GM19438 (cell line): Measurements from ENCODE around the gene RAD9B.
A peak's percentile ranks its signal among the peaks of the same experiment; 100 is the strongest.
"Not testable (repeated sequence)": the region's sequence is repeated elsewhere in the genome, so short reads cannot be mapped to it uniquely, and the experiment has no call there.

ENCODE experiments used
- ATAC-seq: cut with Tn5 transposase; IDR thresholded peaks from one replicate; pipeline ENCODE4 v1.9.1; 2021; ENCODE audit warnings: low read depth; ENCODE audit not compliant: unreplicated experiment

The RAD9B gene

DNA sequence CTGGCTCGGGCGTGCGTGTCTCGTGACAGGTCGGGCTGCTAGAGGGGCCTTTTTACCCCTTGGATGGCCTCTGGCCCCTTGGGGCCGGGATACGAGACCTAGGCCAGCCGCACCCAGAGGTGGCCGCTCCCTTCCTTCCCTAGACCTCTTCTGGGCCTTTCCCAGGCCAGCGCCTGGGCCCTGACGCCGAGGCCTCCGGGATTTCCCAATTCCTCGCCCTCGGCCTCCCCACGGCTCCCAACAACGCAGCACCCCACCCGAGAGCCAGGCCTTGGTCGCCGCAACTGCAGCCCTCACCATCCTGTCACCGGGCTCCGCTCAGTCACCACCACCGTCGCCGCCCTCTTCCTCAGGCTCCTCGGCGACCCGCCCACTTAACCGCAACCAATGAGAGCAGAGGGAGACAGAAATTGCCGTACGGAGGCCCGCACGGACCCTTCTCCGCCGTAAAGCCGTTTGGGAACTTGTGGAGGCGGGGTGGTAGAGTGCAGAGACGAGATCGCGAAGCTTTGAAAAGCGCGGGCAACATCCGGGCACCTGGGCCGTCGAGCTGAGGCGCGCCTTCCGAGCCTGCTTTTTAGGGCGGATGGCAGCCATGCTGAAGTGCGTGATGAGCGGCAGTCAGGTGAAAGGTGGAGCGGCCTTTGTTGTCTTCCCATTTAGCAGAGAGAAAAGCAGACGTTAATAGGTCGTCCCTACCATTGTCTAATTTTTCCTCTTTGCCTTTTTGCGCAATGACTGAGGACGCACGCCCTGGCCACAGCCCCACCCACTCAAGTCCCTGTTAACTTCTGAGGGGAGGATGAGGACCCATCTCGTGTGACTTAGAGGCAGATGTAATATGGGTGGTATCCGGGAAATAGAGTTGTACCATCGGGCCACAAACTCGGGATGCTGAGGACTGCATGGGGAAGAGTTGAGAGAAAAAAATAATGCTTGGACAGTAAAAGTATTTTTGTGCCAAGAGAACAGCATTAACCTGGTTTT lies at the start of gene RAD9B, which contains the start of gene VPS29:
Gene RAD9B, plus strand, starts transcription at position 580 of the 987 bp plus-strand sequence. Its CDS starts 7 bp downstream, at position 587.
Gene VPS29, minus strand, starts transcription at position 360 of the 987 bp plus-strand sequence. Its CDS starts 60 bp downstream, at position 300.
- peak; percentile 92 for ATAC-seq

DNA sequence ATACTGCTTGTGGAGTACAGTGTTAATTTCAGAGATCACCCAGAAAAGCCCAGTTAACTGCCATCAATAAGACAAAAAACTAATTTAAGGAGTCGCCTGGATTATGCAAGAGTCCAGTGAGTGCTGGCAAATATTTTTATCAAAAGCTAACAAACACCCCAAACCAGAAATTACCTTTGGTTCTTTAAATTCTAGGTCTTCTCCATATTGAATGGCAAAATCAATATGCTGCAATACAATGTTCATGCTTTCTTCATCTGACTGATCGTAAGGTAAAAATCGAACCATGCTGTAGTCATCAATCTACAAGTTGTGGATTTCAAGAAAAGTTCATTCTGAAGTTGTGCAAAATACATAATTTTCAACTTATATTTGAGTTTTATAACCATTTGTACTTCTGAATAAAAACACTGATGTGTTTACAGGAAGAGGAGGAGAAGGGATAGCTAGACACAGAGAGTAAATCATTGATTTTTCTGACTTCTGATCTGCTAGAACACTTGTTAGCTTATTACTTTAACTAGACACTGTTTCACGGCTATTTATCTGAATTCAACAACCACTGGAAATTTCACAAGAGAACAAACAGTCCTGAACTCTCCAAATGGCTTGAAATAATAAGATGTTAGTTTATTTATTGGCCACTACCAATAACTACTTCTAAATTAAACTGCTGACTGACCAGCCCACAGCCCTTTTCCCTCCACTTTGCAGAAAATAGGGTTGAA lies 48.4 kb upstream of the RAD9B start:
- no peak for ATAC-seq

DNA sequence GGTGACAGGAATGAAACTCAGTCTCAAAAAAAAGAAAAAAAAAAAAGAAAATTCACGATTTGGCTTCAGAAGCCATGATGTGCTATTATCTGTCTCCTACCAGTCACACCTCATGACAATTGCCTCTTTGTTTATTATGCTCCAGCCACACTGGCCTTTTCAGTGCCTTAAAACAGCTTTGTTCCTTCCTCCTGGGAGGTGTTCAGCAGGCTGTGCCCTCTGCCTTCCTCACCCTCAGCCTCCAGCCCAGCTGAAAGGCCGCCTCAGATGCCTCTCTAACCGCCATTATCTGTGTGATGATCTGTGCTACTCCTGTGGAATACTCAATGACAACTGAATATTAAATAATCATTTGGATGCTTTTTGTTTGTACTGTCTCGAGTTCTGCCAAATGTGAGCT lies 43.4 kb upstream of the RAD9B start:
- ATAC-seq = no peak

DNA sequence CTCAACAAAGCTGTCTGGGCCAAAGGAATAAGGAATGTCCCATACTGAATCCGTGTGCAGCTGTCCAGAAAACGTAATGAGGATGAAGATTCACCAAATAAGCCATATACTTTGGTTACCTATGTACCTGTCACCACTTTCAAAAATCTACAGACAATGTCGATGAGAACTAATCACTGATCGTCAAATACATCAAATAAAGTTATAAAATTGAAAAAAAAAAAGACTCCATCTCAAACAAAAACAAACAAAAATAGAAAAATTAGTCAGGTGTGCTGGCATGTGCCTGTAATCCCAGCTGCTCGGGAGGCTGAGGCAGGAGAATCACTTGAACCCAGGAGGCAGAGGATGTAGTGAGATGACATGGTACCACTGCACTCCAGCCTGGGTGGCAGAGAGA lies 40.9 kb upstream of the RAD9B start:
- not testable (repeated sequence) for ATAC-seq

DNA sequence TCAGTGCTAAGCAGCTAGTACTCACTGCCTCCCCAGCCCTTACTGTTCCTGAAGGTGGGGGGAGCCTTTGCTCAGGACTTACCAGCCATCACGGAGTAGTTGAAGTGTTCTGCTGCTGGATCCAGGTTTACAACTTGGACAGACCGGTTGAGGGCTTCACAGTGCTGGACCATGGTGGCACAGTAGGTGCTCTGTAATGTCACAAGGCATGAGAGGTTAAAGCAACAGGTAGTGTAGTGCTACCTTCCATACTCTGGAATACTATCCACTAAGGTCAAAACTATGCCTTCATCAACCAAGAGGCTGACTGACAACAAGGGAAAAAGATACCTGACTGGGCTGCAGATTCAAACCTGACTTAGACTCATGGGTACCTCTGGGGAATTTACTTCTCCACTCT lies 37.1 kb upstream of the RAD9B start:
- ATAC-seq = no peak

DNA sequence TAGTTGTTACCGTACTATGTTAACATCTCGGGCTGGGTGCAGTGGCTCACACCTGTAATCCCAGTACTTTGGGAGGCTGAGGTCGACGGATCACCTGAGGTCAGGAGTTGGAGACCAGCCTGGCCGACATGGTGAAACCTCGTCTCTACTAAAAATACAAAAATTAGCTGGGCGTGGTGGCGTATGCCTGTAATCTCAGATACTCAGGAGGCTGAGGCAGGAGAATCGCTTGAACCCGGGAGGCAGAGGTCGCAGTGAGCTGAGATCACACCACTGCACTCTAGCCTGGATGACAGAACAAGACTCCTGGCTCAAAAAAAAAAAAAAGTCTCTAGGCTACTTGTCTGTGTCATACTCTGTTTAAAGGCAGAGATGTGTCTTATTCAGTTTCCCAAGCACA lies 36.4 kb upstream of the RAD9B start:
- ATAC-seq = not testable (repeated sequence)

DNA sequence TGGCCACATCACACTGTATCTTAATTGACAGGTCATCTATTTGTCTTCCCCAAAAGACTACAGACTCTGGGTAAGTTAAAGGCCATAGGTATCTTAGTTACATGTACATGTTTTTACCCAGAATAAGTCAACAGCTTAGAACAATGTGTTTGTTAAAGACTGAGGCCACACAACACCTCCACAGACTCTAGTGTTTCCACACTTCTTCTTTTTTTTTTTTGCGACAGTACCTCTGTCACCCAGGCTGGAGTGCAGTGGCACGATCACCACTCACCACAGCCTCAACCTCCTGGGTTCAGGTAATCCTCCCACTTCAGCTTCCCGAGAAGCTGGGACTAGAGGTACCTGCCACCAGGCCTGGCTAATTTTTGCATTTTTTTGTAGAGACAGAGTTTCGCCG lies 35.3 kb upstream of the RAD9B start:
- ATAC-seq = no peak

DNA sequence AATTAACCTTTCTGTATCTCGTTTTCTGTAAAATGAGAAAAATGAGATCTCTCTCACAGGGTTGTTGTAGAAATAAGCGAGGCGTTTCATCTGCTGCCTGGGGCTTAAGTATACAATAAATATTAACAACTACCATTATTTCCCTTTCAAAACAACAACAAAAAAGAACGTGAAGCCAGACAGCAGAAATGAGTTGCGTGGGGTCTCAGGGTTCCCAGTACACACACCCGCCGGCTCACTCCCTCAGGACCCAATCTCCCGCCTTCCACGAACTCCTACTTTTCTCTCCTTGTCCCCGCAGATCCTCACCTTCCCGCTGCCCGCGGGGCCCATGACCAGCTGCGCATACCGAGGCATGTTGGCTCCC lies 34.3 kb upstream of the RAD9B start:
- no peak for ATAC-seq

DNA sequence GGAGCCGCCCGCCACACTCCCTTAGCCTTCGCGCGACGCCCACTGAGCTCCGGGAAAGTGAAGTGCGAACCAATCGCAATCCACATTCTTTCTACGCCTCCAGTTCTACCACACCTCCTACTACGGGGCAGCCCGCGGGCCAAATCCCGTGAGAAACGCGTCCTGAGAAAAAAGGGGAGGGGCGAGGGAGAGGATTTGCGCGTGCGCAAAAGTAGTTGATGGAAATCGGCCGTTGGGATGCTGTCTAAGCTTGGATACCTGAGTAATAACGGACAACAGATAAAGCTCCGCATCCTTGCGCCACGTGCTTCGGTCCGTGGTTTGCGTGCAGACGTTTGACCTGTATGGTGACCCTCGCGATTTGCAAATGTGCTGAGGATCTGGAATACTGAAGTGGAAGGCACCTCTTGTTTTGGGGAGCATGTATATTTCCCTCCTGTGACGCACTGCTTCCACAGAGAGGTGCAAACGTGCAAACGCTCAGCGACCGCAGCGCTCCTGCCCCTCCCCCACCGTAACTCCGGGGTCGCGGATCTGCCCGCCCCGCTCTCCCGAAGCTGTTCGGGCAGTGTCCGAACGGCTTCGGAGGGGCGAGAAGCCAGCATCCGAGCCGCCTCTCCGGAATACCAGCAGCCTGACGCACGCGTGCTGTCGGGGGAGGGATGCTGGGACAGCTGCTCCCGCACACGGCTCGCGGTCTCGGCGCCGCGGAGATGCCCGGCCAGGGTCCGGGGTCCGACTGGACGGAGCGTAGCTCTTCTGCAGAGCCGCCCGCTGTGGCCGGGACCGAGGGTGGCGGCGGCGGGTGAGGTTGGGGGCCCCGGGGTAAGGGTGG lies 33.7 kb upstream of the RAD9B start, which contains the start of the genes FAM216A and GPN3:
Gene FAM216A, plus strand, starts transcription at position 632 of the 835 bp plus-strand sequence. Its CDS starts 31 bp downstream, at position 663.
Gene GPN3, minus strand, starts transcription at position 44 of the 835 bp plus-strand sequence. CDS start 54 bp downstream, outside the sequence.
- peak; percentile 74 for ATAC-seq

DNA sequence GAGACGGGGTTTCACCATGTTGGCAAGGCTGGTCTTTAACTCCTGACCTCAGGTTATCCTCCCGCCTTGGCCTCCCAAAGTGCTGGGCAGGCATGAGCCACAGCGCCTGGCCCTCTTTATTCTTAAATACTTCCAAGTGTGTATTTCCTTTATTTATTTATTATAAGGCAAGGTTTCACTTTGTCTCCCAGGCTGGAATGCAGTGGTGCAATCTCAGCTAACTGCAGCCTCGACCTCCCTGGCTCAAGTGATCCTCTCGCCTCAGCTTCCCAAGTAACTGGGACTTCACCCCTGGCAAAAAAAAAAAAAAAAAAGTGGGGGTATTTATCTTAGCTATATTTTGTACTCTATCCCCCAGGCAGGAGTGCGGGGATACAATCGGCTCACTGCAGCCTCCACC lies 26.7 kb upstream of the RAD9B start:
- ATAC-seq = no peak

DNA sequence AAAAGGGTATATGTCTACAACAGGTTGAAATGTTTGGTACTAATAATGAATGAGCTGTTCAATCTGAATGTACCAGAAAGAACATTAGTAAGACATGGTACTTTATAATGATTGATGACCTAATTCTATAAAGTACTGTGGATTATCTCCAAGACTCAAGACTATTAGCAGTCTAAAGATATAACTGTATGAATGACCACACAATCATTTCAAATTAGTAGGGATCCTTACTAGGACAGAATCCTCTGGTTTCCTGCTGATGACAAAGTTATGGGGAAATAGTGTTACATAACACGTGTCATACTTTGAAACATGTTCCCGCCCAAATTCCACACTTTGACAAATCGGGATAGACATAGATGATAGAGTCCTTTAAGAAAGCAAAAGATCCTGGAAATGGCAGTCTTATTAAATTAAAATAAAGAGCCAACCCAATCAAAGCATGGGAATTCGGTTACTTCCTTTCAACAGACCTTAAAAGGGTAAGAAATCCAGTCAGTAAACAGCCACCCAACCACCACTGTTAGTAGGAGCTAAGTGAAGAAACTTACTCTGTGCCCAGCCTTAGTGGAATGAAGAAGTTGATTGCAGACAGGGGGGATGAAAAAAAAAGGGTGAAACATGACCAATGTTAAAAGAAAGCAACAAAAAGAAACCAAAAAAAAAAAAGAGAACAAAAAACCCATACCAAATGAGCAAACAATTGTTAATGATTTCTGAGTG lies 3.0 kb upstream of the RAD9B start:
- no peak for ATAC-seq

DNA sequence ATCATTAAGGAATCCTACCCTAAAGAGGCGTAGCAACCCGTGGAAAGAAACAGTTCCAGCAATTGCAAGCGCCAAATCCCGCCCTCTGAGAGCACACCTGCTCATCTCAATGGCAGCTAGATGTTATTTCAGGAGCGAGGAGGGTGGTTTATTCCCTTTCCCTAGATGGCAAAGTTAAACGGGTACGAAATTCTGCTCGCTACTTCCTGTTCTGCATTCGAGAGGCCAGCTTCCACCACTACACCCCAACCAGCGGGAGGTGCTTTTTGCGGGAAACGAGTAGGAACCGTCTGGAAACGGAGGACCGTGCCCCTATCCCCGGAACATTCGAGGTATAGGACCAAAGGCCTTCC lies 756 bp upstream of the RAD9B start:
- ATAC-seq = peak; percentile 7

DNA sequence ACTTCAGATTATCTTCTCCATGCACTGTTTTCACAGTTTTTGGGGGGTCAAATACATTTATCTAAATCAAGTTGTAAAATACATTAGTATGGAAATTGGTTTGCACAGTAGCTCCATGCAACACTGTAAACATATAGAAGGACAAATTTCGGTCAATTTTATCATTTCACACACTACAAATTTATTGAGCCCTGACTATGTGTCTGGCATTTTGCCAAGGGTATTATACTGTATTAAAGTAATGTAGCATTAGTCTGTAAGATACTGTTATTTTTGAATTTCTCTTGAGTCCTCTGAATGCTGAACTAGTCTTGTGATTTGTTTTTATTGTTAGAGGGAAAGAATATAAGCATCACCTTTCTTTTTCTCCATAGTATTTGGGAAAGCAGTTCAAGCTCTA lies 1.3 kb downstream of the RAD9B start:
- ATAC-seq = no peak

DNA sequence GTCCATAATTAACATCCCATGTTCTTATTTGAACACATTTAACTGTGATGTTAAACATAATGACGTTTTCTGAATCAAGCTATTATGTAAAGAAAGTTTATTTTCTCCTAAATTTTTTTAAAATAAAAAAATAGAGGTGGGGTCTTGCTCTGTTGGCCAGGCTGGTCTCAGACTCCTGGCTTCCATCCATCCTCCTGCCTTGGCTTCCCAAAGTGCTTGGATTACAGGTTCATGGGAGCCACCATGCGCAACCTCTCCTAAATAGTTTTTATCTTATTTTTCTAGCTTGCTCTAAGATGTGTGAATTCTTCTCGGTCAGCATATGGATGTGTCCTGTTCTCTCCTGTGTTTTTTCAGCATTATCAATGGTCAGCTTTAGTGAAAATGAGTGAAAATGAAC lies 3.2 kb downstream of the RAD9B start:
- no peak for ATAC-seq

DNA sequence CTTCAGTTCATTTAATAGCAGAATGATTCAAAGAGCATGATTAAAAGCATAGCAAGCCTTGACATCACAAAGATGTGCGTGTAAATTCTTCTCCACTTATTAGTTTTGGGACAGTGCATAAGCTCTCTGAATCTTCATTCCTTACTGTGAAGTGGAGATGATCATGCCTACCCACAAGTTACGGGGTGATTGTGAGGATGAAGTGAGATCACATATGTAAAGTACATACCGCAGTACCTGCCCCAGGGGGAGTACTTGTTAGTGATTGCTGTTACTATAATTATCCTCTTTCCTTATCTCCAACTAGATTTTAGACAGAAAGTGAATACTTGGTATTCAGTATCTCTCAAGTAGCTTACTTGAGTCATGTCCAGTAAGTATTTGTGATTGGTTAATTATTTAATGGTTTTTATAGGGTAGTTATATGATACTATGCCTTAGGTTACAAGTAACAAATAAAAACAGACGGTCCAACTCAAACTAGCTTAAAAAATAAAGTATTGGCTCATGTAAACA lies 6.0 kb downstream of the RAD9B start:
- ATAC-seq = no peak

DNA sequence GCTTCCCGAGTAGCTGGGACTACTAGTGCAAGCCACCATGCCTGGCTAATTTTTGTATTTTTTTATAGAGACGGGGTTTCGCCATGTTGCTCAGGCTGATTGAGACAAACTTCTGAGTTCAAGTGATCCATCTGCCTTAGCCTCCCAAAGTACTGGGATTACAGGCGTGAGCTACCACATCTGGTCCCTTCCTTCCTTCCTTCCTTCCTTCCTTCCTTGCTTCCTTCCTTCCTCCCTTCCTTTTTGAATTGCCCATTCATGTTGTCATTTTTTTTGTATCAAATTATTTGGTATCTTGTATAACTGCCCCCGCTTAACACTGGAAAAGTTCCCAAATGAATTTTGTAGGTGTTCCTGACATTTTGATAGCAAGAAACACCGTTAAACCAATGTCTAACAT lies 11.7 kb downstream of the RAD9B start:
- ATAC-seq = no peak

DNA sequence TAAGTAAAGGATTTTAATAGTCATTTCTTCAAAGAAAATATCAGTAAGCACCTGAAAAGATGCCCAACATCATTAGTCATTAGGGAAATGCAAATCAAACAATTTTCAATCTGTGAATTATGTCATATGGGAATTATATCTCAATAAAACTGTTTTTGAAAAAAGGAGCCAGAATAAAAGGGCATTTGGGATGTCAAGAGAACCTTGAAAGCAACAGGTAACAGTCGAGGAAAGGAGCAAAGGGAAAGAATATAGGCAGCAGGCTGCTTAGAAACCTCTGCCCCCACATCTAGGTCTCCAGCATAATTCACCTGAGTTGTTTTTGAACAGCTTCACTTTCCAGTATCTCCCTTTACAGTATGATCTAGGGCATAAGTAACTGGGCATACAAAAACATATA lies 12.2 kb downstream of the RAD9B start:
- ATAC-seq = no peak

DNA sequence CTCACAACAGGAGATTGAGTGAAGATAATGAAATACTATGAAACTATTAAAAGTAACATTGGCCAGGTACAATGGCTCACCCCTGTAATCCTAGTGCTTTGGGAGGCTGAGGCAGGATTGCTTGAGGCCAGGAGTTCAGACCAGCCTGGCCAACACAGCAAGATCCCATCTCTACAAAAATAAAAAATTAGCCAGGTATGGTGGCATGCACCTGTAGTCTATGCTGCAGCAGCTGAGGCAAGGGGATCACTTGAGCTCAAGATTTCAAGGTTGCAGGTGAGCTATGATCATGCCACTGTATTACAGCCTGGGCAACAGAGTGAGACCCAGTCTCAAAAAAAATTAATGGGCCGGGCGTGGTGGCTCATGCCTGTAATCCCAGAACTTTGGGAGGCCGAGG lies 14.9 kb downstream of the RAD9B start:
- no peak for ATAC-seq

DNA sequence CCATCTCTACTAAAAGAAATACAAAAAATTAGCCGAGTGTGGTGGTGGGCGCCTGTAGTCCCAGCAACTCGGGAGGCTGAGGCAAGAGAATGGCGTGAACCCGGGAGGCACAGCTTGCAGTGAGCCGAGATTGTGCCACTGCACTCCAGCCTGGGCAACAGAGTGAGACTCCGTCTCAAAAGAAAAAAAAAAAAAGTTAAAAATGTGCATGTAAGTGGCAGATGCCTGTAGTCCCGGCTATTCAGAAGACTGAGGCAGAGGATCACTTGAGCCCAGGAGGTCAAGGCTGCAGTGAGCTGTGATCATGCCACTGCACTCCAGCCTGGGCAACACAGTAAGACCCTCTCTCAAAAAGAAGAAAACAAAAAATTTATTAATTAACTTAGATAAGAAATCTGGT lies 15.9 kb downstream of the RAD9B start:
- not testable (repeated sequence) for ATAC-seq
